Mesendoderm (in vitro differentiated cells): Measurements from ENCODE around the gene ZNF831.

ENCODE experiments used
- DNase-seq: peaks from one replicate; pipeline ENCODE4 v3.0.0; 2013
- H2AK5ac ChIP-seq: 2 replicates; pipeline ENCODE4 v1.6.1; 2013; ENCODE audit warnings: low read length, inconsistent platforms
- H2BK120ac ChIP-seq: 2 replicates; pipeline ENCODE4 v1.6.1; 2013; ENCODE audit warnings: low read depth, mild to moderate bottlenecking, low read length, moderate library complexity, mixed read lengths
- H2BK15ac ChIP-seq: replicated peaks from 2 replicates; pipeline ENCODE4 v1.6.1; 2013; ENCODE audit warnings: low read depth, mild to moderate bottlenecking, moderate library complexity
- H2BK5ac ChIP-seq: 2 replicates; pipeline ENCODE4 v1.6.1; 2013; ENCODE audit warnings: low read length, inconsistent platforms
- H3K18ac ChIP-seq: 2 replicates; pipeline ENCODE4 v1.6.1; 2013; ENCODE audit warnings: mild to moderate bottlenecking, low read length, mixed read lengths
- H3K23ac ChIP-seq: one replicate; pipeline ENCODE4 v1.6.1; 2013; ENCODE audit warnings: low read length
- H3K27ac ChIP-seq: 2 replicates; pipeline ENCODE4 v1.5.1; 2013; ENCODE audit warnings: low read depth, mild to moderate bottlenecking, inconsistent platforms, low read length, moderate library complexity
- H3K27me3 ChIP-seq: 2 replicates; pipeline ENCODE4 v1.6.1; 2013; ENCODE audit warnings: low read length, control low read depth, mild to moderate bottlenecking, inconsistent platforms; ENCODE audit not compliant: insufficient read depth, poor library complexity
- H3K36me3 ChIP-seq: 2 replicates; pipeline ENCODE4 v1.6.1; 2013; ENCODE audit warnings: low read length, inconsistent platforms; ENCODE audit not compliant: control insufficient read depth, insufficient read depth
- H3K4ac ChIP-seq: one replicate; pipeline ENCODE4 v1.6.1; 2013; ENCODE audit warnings: low read depth, mild to moderate bottlenecking, low read length, moderate library complexity
- H3K4me1 ChIP-seq: 2 replicates; pipeline ENCODE4 v1.6.1; 2013; ENCODE audit warnings: low read depth, low read length, inconsistent platforms; ENCODE audit not compliant: control insufficient read depth
- H3K4me2 ChIP-seq: 2 replicates; pipeline ENCODE4 v1.6.1; 2013; ENCODE audit warnings: low read length
- H3K4me3 ChIP-seq: 2 replicates; pipeline ENCODE4 v1.5.1; 2013; ENCODE audit warnings: mild to moderate bottlenecking, low read length
- H3K56ac ChIP-seq: one replicate; pipeline ENCODE4 v1.6.1; 2013; ENCODE audit warnings: low read length
- H3K79me1 ChIP-seq: 2 replicates; pipeline ENCODE4 v1.6.1; 2013; ENCODE audit warnings: low read length, inconsistent platforms
- H3K79me2 ChIP-seq: 2 replicates; pipeline ENCODE4 v1.6.1; 2013; ENCODE audit warnings: mild to moderate bottlenecking, low read length; ENCODE audit not compliant: control insufficient read depth, insufficient read depth
- H3K9ac ChIP-seq: 2 replicates; pipeline ENCODE4 v1.6.1; 2013; ENCODE audit warnings: low read length, inconsistent platforms
- H4K5ac ChIP-seq: one replicate; pipeline ENCODE4 v1.6.1; 2013; ENCODE audit warnings: low read length
- H4K8ac ChIP-seq: one replicate; pipeline ENCODE4 v1.6.1; 2013; ENCODE audit warnings: low read depth, mild to moderate bottlenecking, control low read depth, low read length, moderate library complexity
- whole genome bisulfite sequencing: extraction: QIAGEN DNeasy Blood & Tissue Kit; methylation state at CpG from one replicate; pipeline ENCODE4 v1.1.7; 2013; ENCODE audit warnings: low lambda C conversion rate, missing lambda C conversion rate; ENCODE audit not compliant: insufficient coverage; ENCODE audit errors: extremely low coverage; 5-methylcytosine and 5-hydroxymethylcytosine counted together

Gene ZNF831

DNA sequence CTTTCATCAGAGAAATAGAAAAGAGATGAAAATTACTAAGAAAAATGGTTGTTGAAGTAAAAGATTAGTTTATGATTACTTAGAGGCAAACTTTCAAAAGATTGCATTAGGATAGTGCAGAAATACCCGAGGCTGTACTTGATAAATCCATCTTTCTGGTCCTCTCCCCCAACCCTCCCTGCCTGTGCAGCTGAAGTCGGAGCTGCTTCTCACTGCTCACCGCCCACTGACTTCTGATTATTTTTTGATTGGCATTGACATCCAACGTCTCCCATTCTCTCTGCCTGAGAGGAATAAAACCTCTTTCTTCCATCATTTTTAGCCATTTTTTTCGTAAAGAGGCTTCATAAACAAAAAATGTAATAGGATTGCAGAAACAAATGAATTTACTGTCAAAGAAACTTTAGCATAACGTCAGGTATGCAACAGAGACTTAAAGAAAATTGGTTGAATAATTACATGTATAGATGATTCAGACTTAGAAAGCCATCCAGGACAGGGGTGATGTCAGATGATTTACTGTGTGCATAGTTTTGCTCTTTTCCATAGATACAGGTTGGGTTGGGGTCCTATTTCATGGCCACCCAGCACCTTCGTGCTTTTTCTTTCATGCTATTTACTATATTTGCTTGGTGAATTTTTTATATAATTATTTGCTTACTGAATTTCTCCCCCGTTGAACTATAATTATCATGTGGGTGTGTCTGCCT lies 83.2 kb downstream of the ZNF831 start:
- no peak overlapping the region for H4K8ac ChIP-seq
- no peak for DNase-seq
- H3K9ac ChIP-seq: no peak overlapping the region
- no peak overlapping the region for H3K4me3 ChIP-seq
- no peak overlapping the region for H3K27ac ChIP-seq
- H3K4me2 ChIP-seq: no peak overlapping the region
- H3K56ac ChIP-seq: no peak overlapping the region
- H2BK5ac ChIP-seq: no peak overlapping the region
- H3K4ac ChIP-seq: no peak overlapping the region
- H3K36me3 ChIP-seq: no peaks in the 10 kb centered on the region
- no peak overlapping the region for H4K5ac ChIP-seq
- H2AK5ac ChIP-seq: no peak overlapping the region
- H3K79me1 ChIP-seq: no peaks in the 10 kb centered on the region
- no CpG with 5 or more reads among the region's 8 CpGs for WGBS
- H3K79me2 ChIP-seq: no peaks in the 10 kb centered on the region
- H3K27me3 ChIP-seq: no peaks in the 10 kb centered on the region
- H3K23ac ChIP-seq: no peak overlapping the region
- H3K18ac ChIP-seq: no peak overlapping the region
- H2BK15ac ChIP-seq: no peak overlapping the region
- no peak overlapping the region for H2BK120ac ChIP-seq
- no peaks in the 10 kb centered on the region for H3K4me1 ChIP-seq

DNA sequence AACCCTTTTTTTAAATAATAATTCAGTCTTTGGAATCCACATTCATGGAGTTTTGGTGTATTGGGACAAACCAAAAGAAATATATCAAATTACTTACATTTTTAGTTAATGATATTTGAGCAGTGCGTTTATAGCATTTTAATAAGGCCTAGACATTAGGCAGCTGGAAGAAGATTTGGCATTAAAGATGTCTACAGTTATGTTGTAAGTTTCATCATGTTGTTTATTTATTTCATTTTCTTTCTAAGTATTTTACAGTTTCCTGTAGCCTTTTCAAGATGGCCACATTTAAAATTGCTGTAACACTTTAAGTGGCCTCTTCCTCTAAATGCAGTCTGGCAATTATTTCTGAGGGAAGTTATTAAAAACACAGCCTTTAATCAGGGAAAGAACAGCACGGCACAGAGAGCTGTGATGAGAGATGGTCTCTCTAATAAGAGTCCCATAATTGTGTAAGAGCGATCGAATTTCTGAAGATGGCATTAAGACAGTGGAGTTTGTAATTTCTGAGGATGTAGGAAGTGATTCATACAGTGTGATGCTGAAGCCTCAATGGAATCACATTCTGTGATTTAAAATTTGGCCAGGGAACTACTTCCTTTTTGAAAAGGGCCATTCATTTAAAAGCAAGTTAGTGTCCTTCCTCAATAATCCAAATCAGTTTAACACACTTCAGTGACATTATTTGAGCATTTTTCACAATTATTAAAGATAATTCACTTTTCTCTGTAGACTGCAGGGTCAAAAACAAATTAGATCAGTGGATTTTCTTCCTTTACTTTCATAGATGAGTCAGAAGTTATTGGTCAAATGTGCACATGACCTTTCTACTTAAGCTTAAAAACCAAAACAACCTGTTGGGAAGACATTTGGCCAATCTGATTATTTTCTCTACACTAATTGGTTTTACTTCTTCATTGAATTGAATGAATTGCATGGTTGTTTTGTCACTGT lies 84.4 kb downstream of the ZNF831 start:
- no peak overlapping the region for H4K8ac ChIP-seq
- no peak overlapping the region for H4K5ac ChIP-seq
- no CpG with 5 or more reads among the region's 4 CpGs for WGBS
- H3K9ac ChIP-seq: no peak overlapping the region
- no peak overlapping the region for H3K4me3 ChIP-seq
- H3K4me1 ChIP-seq: no peaks in the 10 kb centered on the region
- no peaks in the 10 kb centered on the region for H3K27me3 ChIP-seq
- no peak overlapping the region for H3K4ac ChIP-seq
- H2BK120ac ChIP-seq: no peak overlapping the region
- H3K36me3 ChIP-seq: no peaks in the 10 kb centered on the region
- no peak overlapping the region for H2BK15ac ChIP-seq
- no peak overlapping the region for H3K4me2 ChIP-seq
- H3K79me1 ChIP-seq: no peaks in the 10 kb centered on the region
- H3K56ac ChIP-seq: no peak overlapping the region
- DNase-seq: no peak
- H2AK5ac ChIP-seq: no peak overlapping the region
- no peak overlapping the region for H3K18ac ChIP-seq
- no peaks in the 10 kb centered on the region for H3K79me2 ChIP-seq
- H3K23ac ChIP-seq: no peak overlapping the region
- no peak overlapping the region for H2BK5ac ChIP-seq
- H3K27ac ChIP-seq: no peak overlapping the region

DNA sequence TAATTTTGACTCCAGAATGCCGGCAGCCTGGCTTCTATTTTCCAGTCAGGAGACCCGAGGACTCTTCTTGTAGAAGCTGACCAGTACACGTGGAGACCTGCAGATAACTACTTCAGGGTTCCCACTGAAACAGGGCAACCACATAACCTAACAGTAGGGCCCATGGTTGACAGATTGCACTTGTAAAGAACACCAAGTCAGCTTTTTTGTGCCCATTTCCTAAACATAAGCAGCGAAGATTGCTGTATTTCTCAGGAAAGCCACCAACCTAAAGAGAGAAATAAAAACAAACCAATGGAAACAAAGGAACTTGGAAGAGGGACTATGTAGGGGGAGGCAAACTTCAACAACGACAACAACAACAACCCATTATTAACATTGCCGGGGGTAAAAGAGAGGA lies 86.7 kb downstream of the ZNF831 start:
- Histone ChIP-seq H3K4me1 (no peaks in the 10 kb centered on the region), H3K23ac (no peak overlapping the region), H3K4me2 (no peak overlapping the region), H3K79me1 (no peaks in the 10 kb centered on the region), H4K5ac (no peak overlapping the region), H3K18ac (no peak overlapping the region), H2AK5ac (no peak overlapping the region), H4K8ac (no peak overlapping the region), H2BK15ac (no peak overlapping the region), H2BK5ac (no peak overlapping the region), H3K79me2 (no peaks in the 10 kb centered on the region), H3K9ac (no peak overlapping the region), H3K27ac (no peak overlapping the region), H3K4me3 (no peak overlapping the region), H3K4ac (no peak overlapping the region), H2BK120ac (no peak overlapping the region), H3K36me3 (no peaks in the 10 kb centered on the region), H3K27me3 (no peaks in the 10 kb centered on the region), H3K56ac (no peak overlapping the region)
- no CpG with 5 or more reads among the region's 6 CpGs for WGBS
- DNase-seq: no peak

DNA sequence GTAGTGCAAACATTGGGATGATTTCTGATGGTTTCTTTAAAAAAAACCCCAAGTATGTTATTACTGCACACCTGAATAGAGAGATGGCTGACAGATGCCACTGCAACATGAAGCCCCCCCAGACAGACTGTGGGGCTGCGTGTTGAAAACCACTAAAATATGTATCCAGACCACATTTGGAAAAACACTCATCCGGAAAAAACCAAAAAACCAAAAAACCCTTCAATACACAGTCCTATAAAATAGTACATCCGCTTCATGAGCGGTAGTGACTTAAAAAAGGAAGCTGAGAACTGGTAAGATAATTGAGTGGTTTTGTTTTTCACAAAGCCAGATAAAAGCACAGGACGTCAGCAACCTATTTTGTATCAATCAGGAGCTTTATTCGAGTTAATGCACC lies 89.7 kb downstream of the ZNF831 start:
- Histone ChIP-seq H3K4me3 (no peak overlapping the region), H3K27me3 (no peaks in the 10 kb centered on the region)
- DNase-seq: no peak

DNA sequence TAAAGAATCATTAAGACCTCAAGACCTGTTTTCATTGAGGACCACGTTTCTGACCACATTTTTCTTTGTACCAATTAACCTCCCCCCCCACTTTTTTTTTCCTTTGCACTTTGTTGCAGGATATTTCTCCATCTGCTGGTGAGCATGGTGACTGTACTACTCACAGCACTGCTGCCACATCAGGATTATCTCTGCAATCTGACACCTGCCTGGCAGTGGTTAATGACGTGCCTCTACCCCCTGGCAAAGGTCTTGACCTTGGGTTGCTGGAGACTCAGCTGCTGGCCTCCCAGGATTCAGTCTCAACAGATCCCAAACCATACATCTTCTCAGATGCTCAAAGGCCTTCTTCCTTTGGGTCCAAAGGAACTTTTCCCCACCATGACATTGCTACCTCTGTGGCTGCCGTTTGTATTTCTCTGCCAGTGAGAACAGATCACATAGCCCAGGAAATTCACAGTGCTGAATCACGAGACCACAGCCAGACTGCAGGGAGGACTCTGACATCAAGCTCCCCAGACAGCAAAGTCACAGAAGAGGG lies 90.2 kb downstream of the ZNF831 start:
- no peak overlapping the region for H2BK120ac ChIP-seq
- H3K79me2 ChIP-seq: no peaks in the 10 kb centered on the region
- H3K27me3 ChIP-seq: no peaks in the 10 kb centered on the region
- no peak overlapping the region for H3K4me3 ChIP-seq
- H2AK5ac ChIP-seq: no peak overlapping the region
- H3K18ac ChIP-seq: no peak overlapping the region
- no peak overlapping the region for H3K4me2 ChIP-seq
- no peak overlapping the region for H2BK15ac ChIP-seq
- H3K36me3 ChIP-seq: no peaks in the 10 kb centered on the region
- no peak overlapping the region for H4K5ac ChIP-seq
- no peak overlapping the region for H3K23ac ChIP-seq
- H3K56ac ChIP-seq: no peak overlapping the region
- no peaks in the 10 kb centered on the region for H3K4me1 ChIP-seq
- no peak overlapping the region for H4K8ac ChIP-seq
- no peak overlapping the region for H3K27ac ChIP-seq
- DNase-seq: peak; percentile 20
- WGBS: no CpG with 5 or more reads among the region's 4 CpGs
- no peak overlapping the region for H3K4ac ChIP-seq
- H3K9ac ChIP-seq: no peak overlapping the region
- H3K79me1 ChIP-seq: no peaks in the 10 kb centered on the region
- H2BK5ac ChIP-seq: no peak overlapping the region

More for the DNA sequence above, 89.7 kb downstream of the ZNF831 start:
- no peaks in the 10 kb centered on the region for H3K4me1 ChIP-seq
- no peak overlapping the region for H3K27ac ChIP-seq
- H3K79me1 ChIP-seq: no peaks in the 10 kb centered on the region
- H3K18ac ChIP-seq: no peak overlapping the region
- H2BK15ac ChIP-seq: no peak overlapping the region
- H3K9ac ChIP-seq: no peak overlapping the region
- H3K23ac ChIP-seq: no peak overlapping the region
- no CpG with 5 or more reads among the region's 6 CpGs for WGBS
- H4K5ac ChIP-seq: no peak overlapping the region
- no peak overlapping the region for H3K4ac ChIP-seq
- H2BK5ac ChIP-seq: no peak overlapping the region
- H3K36me3 ChIP-seq: no peaks in the 10 kb centered on the region
- H2AK5ac ChIP-seq: no peak overlapping the region
- no peak overlapping the region for H2BK120ac ChIP-seq
- H3K79me2 ChIP-seq: no peaks in the 10 kb centered on the region
- H3K4me2 ChIP-seq: no peak overlapping the region
- H4K8ac ChIP-seq: no peak overlapping the region
- H3K56ac ChIP-seq: no peak overlapping the region
